ENCODE data around the gene NDE1. TPM values are rescaled to one million over a fixed set of nuclear protein-coding genes. Genes with fewer than 3 reads are reported as not detected.
"Not testable (repeated sequence)": the region's sequence is repeated elsewhere in the genome, so short reads cannot be mapped to it uniquely, and the experiment has no call there.

The NDE1 gene
- total RNA-seq, 2 donors from 2014 or later: 11.2 to 37.9 TPM

GRCh38 chr16:15686287-15686686 is 36.2 kb downstream of the NDE1 start:
- 89 to 92% methylated on average over 2 of the region's 2 CpGs for WGBS, 2 donors
- Histone ChIP-seq H3K27me3 (no peaks in the 10 kb centered on the region), H3K4me1 (no peaks in the 10 kb centered on the region), H3K9me3 (no peaks in the 10 kb centered on the region), H3K36me3 (replicated peaks in 1 of 2; ENCODE audit: insufficient read depth in 1 of 2, low read depth in 2 of 2) (peaks cover 0 to 3% of the 10 kb centered on the region in 2 donors), H3K27ac (no peak overlapping the region), H3K4me3 (no peak overlapping the region)
- no peak for TF ChIP-seq POLR2A (IDR thresholded peaks at IDR 0.05)
- TF ChIP-seq CTCF (IDR thresholded peaks at IDR 0.05): no peak
- ATAC-seq: no peak
- intact Hi-C loops (cut with DNase I): no loop called here
- no peak for DNase-seq

- WGBS, 2 donors: 96 to 100% methylated on average over 3 of the region's 3 CpGs
- Histone ChIP-seq H3K27ac (no peak overlapping the region), H3K4me3 (no peak overlapping the region), H3K9me3 (no peaks in the 10 kb centered on the region), H3K36me3 (replicated peaks in 1 of 2; ENCODE audit: insufficient read depth in 1 of 2, low read depth in 2 of 2) (peaks cover 0 to 3% of the 10 kb centered on the region in 2 donors), H3K27me3 (no peaks in the 10 kb centered on the region), H3K4me1 (no peaks in the 10 kb centered on the region)
- DNase-seq (no peak), ATAC-seq (no peak)
- TF ChIP-seq CTCF (IDR thresholded peaks at IDR 0.05): no peak
- no peak for TF ChIP-seq POLR2A (IDR thresholded peaks at IDR 0.05)
- intact Hi-C loops (cut with DNase I): no loop called here
Observed at GRCh38 chr16:15689290-15689689, 39.2 kb downstream of the NDE1 start.

GRCh38 chr16:15690296-15690695 is 40.3 kb downstream of the NDE1 start:
- no peak for TF ChIP-seq CTCF (IDR thresholded peaks at IDR 0.05)
- no peak for TF ChIP-seq POLR2A (IDR thresholded peaks at IDR 0.05)
- 89 to 97% methylated on average over 3 of the region's 3 CpGs for WGBS, 2 donors
- Histone ChIP-seq H3K4me1 (no peaks in the 10 kb centered on the region), H3K4me3 (no peak overlapping the region), H3K27ac (no peak overlapping the region), H3K36me3 (replicated peaks in 1 of 2; ENCODE audit: insufficient read depth in 1 of 2, low read depth in 2 of 2) (peaks cover 0 to 6% of the 10 kb centered on the region in 2 donors), H3K27me3 (no peaks in the 10 kb centered on the region), H3K9me3 (no peaks in the 10 kb centered on the region)
- intact Hi-C loops (cut with DNase I): no loop called here
- DNase-seq (no peak), ATAC-seq (no peak)

GRCh38 chr16:15691046-15691445 is 41.0 kb downstream of the NDE1 start:
- WGBS, 2 donors: 84 to 96% methylated on average over 5 to 10 of the region's 10 CpGs
- Histone ChIP-seq H3K27me3 (no peaks in the 10 kb centered on the region), H3K9me3 (no peaks in the 10 kb centered on the region), H3K4me3 (no peak overlapping the region), H3K4me1 (no peaks in the 10 kb centered on the region), H3K36me3 (replicated peaks in 1 of 2; ENCODE audit: insufficient read depth in 1 of 2, low read depth in 2 of 2) (peaks cover 0 to 6% of the 10 kb centered on the region in 2 donors), H3K27ac (no peak overlapping the region)
- TF ChIP-seq CTCF (IDR thresholded peaks at IDR 0.05) (no peak), POLR2A (IDR thresholded peaks at IDR 0.05) (no peak)
- DNase-seq (no peak), ATAC-seq (no peak)
- intact Hi-C loops (cut with DNase I): no loop called here

- H3K4me1 ChIP-seq; DNase-seq; H3K27me3 ChIP-seq; H3K36me3 ChIP-seq (replicated peaks in 1 of 2; ENCODE audit: insufficient read depth in 1 of 2, low read depth in 2 of 2); ATAC-seq; intact Hi-C loops (cut with DNase I); H3K9me3 ChIP-seq; H3K4me3 ChIP-seq; H3K27ac ChIP-seq: not testable (repeated sequence)
- WGBS, 2 donors: 100% methylated on average over 1 of the region's 1 CpG; no CpG with 5 or more reads in 1 of the 2 donors
Observed at GRCh38 chr16:15692508-15692907, 42.5 kb downstream of the NDE1 start.
